DND-41 (cell line): Measurements from ENCODE around the gene LRRC14B.

Experiments
- ATAC-seq: fragments of 200-7000 bp; cut with Tn5 transposase; 3 replicates; pipeline ENCODE4 v1.9.1; 2021; ENCODE audit warnings: low read depth; ENCODE audit not compliant: insufficient read depth
- DNase-seq: peaks from one replicate; pipeline ENCODE4 v3.0.0-alpha.2; 2020
- H2AFZ ChIP-seq: 2 replicates; pipeline ENCODE4 v1.6.0; 2012; ENCODE audit warnings: low read depth, low read length
- H3K27ac ChIP-seq: 2 replicates; pipeline ENCODE4 v1.5.1; 2012; ENCODE audit warnings: low read length, inconsistent platforms
- H3K27me3 ChIP-seq: fragments of 200-600 bp; sonication (generic); 2 replicates; pipeline ENCODE4 v1.6.0; 2012; ENCODE audit warnings: low read length, mild to moderate bottlenecking, inconsistent platforms; ENCODE audit not compliant: insufficient read depth, poor library complexity
- H3K36me3 ChIP-seq: 2 replicates; pipeline ENCODE4 v1.5.1; 2012; ENCODE audit warnings: low read length, inconsistent platforms; ENCODE audit not compliant: insufficient read depth
- H3K4me1 ChIP-seq: 2 replicates; pipeline ENCODE4 v1.5.1; 2012; ENCODE audit warnings: mild to moderate bottlenecking, low read length; ENCODE audit not compliant: insufficient read depth
- H3K4me2 ChIP-seq: 2 replicates; pipeline ENCODE4 v1.6.0; 2012; ENCODE audit warnings: mild to moderate bottlenecking, moderate library complexity, low read length, inconsistent platforms; ENCODE audit not compliant: insufficient read depth
- H3K4me3 ChIP-seq, 2 experiments: fragments of 200-600 bp in 1 of 2; shearing (Covaris generic) in 1 of 2; 2 replicates each; pipeline ENCODE4 v1.5.1; 2012 to 2016; ENCODE audit warnings: inconsistent platforms in 2 of 2, low read length in 2 of 2, mild to moderate bottlenecking in 2 of 2, low read depth in 1 of 2, moderate library complexity in 1 of 2
- H3K79me2 ChIP-seq: 2 replicates; pipeline ENCODE4 v1.6.0; 2012; ENCODE audit warnings: low read length, inconsistent platforms; ENCODE audit not compliant: insufficient read depth
- H3K9ac ChIP-seq: 2 replicates; pipeline ENCODE4 v1.6.0; 2012; ENCODE audit warnings: low read depth, mild to moderate bottlenecking, inconsistent platforms, low read length, moderate library complexity
- H3K9me3 ChIP-seq: 2 replicates; pipeline ENCODE4 v1.5.1; 2012; ENCODE audit warnings: low read length, moderate library complexity, mild to moderate bottlenecking, inconsistent platforms; ENCODE audit not compliant: insufficient read depth, severe bottlenecking
- H4K20me1 ChIP-seq: 2 replicates; pipeline ENCODE4 v1.6.0; 2012; ENCODE audit warnings: low read length; ENCODE audit not compliant: insufficient read depth
- CTCF ChIP-seq: IDR thresholded peaks from 2 replicates; pipeline ENCODE4 v1.5.1; 2012; ENCODE audit warnings: borderline replicate concordance, low read length, moderate library complexity, mild to moderate bottlenecking; ENCODE audit not compliant: poor library complexity, severe bottlenecking; ENCODE audit errors: extremely low read depth
- EZH2 ChIP-seq: IDR thresholded peaks from 3 replicates; pipeline ENCODE4 v1.6.1; 2012; ENCODE audit warnings: borderline replicate concordance, low read depth, mild to moderate bottlenecking, moderate library complexity, low read length, inconsistent platforms; ENCODE audit not compliant: severe bottlenecking

Gene LRRC14B

GRCh38 chr5:189486-189885, 1.8 kb upstream of the LRRC14B start:
- no peak overlapping the region for H3K27ac ChIP-seq
- peaks cover 9% of the 10 kb centered on the region for H3K4me1 ChIP-seq
- H4K20me1 ChIP-seq = 0 out of 2 replicates have a peak, but pooled peaks cover 3% of the 10 kb centered on the region
- no peaks in the 10 kb centered on the region for H3K36me3 ChIP-seq
- no peaks in the 10 kb centered on the region for H3K9me3 ChIP-seq
- H3K4me3 ChIP-seq = no peak overlapping the region
- DNase-seq = no peak
- H3K4me2 ChIP-seq = no peak overlapping the region
- TF ChIP-seq EZH2 (no peak), CTCF (no peak)
- H3K27me3 ChIP-seq = no peaks in the 10 kb centered on the region
- ATAC-seq = no peak
- no peak overlapping the region for H2AFZ ChIP-seq
- H3K79me2 ChIP-seq = no peaks in the 10 kb centered on the region
- no peak overlapping the region for H3K9ac ChIP-seq

- Histone ChIP-seq H3K4me2 (no peak overlapping the region), H3K27ac (no peak overlapping the region), H3K36me3 (no peaks in the 10 kb centered on the region), H4K20me1 (0 out of 2 replicates have a peak, but pooled peaks cover 3% of the 10 kb centered on the region), H3K27me3 (no peaks in the 10 kb centered on the region), H3K9ac (no peak overlapping the region), H2AFZ (no peak overlapping the region), H3K4me1 (peaks cover 9% of the 10 kb centered on the region), H3K4me3 (no peak overlapping the region), H3K79me2 (no peaks in the 10 kb centered on the region), H3K9me3 (no peaks in the 10 kb centered on the region)
- TF ChIP-seq EZH2 = no peak
- TF ChIP-seq CTCF = no peak
- ATAC-seq (no peak), DNase-seq (no peak)
These were observed 1.3 kb upstream of the LRRC14B start for GRCh38 chr5:189976-190365.

GRCh38 chr5:190366-191035, 794 bp upstream of the LRRC14B start:
- Histone ChIP-seq H3K9ac (no peak overlapping the region), H3K27ac (no peak overlapping the region), H3K27me3 (no peaks in the 10 kb centered on the region), H3K4me3 (no peak overlapping the region), H3K36me3 (no peaks in the 10 kb centered on the region), H3K4me1 (peaks cover 9% of the 10 kb centered on the region), H4K20me1 (0 out of 2 replicates have a peak, but pooled peaks cover 3% of the 10 kb centered on the region), H3K4me2 (no peak overlapping the region), H3K9me3 (no peaks in the 10 kb centered on the region), H3K79me2 (no peaks in the 10 kb centered on the region), H2AFZ (no peak overlapping the region)
- TF ChIP-seq EZH2 = no peak
- TF ChIP-seq CTCF = no peak
- ATAC-seq = no peak
- DNase-seq = no peak
